ENCODE data around the gene ERBB4. TPM values are rescaled to one million over a fixed set of nuclear protein-coding genes. Genes with fewer than 3 reads are reported as not detected.

Gene ERBB4
- total RNA-seq, 1 donor from 2014 or later = 1.2 TPM

GRCh38 chr2:211996857-211997256 is 541.7 kb downstream of the ERBB4 start:
- FAIRE-seq (no peak), DNase-seq (ENCODE audit: low read depth) (no peak)
- H3K4me1 Mint-ChIP-seq (ENCODE audit: low read depth, unreplicated experiment) = no peaks in the 10 kb centered on the region
- Histone ChIP-seq H3K36me3 (ENCODE audit: insufficient read depth, low read length) (no peaks in the 10 kb centered on the region), H3K27ac (ENCODE audit: low read depth, low read length) (no peak overlapping the region), H3K4me3 (ENCODE audit: insufficient read depth, low read depth, low read length) (no peak overlapping the region), H3K4me1 (ENCODE audit: insufficient read depth, low read length) (no peaks in the 10 kb centered on the region), H3K9ac (ENCODE audit: low read length) (no peak overlapping the region), H4K20me1 (ENCODE audit: insufficient read depth, low read length) (no peaks in the 10 kb centered on the region), H3K9me3 (ENCODE audit: insufficient read depth, low read depth, low read length) (no peaks in the 10 kb centered on the region), H2AFZ (ENCODE audit: low read depth, low read length) (no peak overlapping the region), H3K4me2 (ENCODE audit: low read length) (no peak overlapping the region), H3K27me3 (ENCODE audit: insufficient read depth, low read length) (no peaks in the 10 kb centered on the region), H3K79me2 (ENCODE audit: insufficient read depth, low read length) (no peaks in the 10 kb centered on the region)
- no peaks in the 10 kb centered on the region for H3K27me3 Mint-ChIP-seq (ENCODE audit: low read depth, unreplicated experiment)
- no peaks in the 10 kb centered on the region for H3K36me3 Mint-ChIP-seq (ENCODE audit: low read depth, unreplicated experiment)
- H3K9me3 Mint-ChIP-seq (ENCODE audit: unreplicated experiment) = no peaks in the 10 kb centered on the region
- H3K27ac Mint-ChIP-seq (ENCODE audit: unreplicated experiment) = no peak overlapping the region
- no peak for TF ChIP-seq EZH2 (IDR thresholded peaks at IDR 0.05; ENCODE audit: insufficient read depth, low read length)
- H3K4me3 Mint-ChIP-seq (ENCODE audit: unreplicated experiment) = no peak overlapping the region

DNA sequence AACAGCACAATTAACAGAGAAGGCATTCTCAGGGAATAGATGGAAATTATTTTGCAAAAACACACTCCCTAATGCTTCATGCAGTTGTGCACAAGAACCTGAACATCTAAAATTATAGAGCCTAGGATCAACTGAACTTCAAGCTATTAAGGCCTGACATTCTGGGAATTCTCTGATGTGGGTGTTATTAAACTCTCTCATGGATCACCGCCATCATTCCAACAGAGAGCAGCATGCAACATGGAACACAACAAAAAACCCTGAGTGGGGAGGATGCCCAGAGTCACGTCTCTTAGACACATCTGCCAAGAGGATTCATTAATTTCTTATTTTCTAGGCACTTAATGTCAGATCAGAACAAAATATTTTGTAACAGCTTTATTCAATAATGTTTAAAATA is 543.8 kb downstream of the ERBB4 start:
- H3K4me3 Mint-ChIP-seq (ENCODE audit: unreplicated experiment) = no peak overlapping the region
- Histone ChIP-seq H2AFZ (ENCODE audit: low read depth, low read length) (no peak overlapping the region), H3K27ac (ENCODE audit: low read depth, low read length) (no peak overlapping the region), H3K9ac (ENCODE audit: low read length) (no peak overlapping the region), H3K4me1 (ENCODE audit: insufficient read depth, low read length) (no peaks in the 10 kb centered on the region), H3K36me3 (ENCODE audit: insufficient read depth, low read length) (no peaks in the 10 kb centered on the region), H3K9me3 (ENCODE audit: insufficient read depth, low read depth, low read length) (no peaks in the 10 kb centered on the region), H4K20me1 (ENCODE audit: insufficient read depth, low read length) (no peaks in the 10 kb centered on the region), H3K79me2 (ENCODE audit: insufficient read depth, low read length) (no peaks in the 10 kb centered on the region), H3K27me3 (ENCODE audit: insufficient read depth, low read length) (no peaks in the 10 kb centered on the region), H3K4me3 (ENCODE audit: insufficient read depth, low read depth, low read length) (no peak overlapping the region), H3K4me2 (ENCODE audit: low read length) (no peak overlapping the region)
- H3K4me1 Mint-ChIP-seq (ENCODE audit: low read depth, unreplicated experiment) = no peaks in the 10 kb centered on the region
- no peak for TF ChIP-seq EZH2 (IDR thresholded peaks at IDR 0.05; ENCODE audit: insufficient read depth, low read length)
- TF ChIP-seq, protein P1, sequence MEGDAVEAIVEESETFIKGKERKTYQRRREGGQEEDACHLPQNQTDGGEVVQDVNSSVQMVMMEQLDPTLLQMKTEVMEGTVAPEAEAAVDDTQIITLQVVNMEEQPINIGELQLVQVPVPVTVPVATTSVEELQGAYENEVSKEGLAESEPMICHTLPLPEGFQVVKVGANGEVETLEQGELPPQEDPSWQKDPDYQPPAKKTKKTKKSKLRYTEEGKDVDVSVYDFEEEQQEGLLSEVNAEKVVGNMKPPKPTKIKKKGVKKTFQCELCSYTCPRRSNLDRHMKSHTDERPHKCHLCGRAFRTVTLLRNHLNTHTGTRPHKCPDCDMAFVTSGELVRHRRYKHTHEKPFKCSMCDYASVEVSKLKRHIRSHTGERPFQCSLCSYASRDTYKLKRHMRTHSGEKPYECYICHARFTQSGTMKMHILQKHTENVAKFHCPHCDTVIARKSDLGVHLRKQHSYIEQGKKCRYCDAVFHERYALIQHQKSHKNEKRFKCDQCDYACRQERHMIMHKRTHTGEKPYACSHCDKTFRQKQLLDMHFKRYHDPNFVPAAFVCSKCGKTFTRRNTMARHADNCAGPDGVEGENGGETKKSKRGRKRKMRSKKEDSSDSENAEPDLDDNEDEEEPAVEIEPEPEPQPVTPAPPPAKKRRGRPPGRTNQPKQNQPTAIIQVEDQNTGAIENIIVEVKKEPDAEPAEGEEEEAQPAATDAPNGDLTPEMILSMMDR (IDR thresholded peaks at IDR 0.05; ENCODE audit: insufficient read depth, low read depth, low read length) = no peak
- DNase-seq (ENCODE audit: low read depth) (no peak), FAIRE-seq (no peak)
- H3K9me3 Mint-ChIP-seq (ENCODE audit: unreplicated experiment) = no peaks in the 10 kb centered on the region
- no peak overlapping the region for H3K27ac Mint-ChIP-seq (ENCODE audit: unreplicated experiment)
- no peaks in the 10 kb centered on the region for H3K27me3 Mint-ChIP-seq (ENCODE audit: low read depth, unreplicated experiment)
- no peaks in the 10 kb centered on the region for H3K36me3 Mint-ChIP-seq (ENCODE audit: low read depth, unreplicated experiment)

GRCh38 chr2:211990335-211990734 is 548.3 kb downstream of the ERBB4 start:
- Mint-ChIP-seq H3K4me1 (ENCODE audit: low read depth, unreplicated experiment) (no peaks in the 10 kb centered on the region), H3K36me3 (ENCODE audit: low read depth, unreplicated experiment) (no peaks in the 10 kb centered on the region), H3K27ac (ENCODE audit: unreplicated experiment) (no peak overlapping the region), H3K9me3 (ENCODE audit: unreplicated experiment) (no peaks in the 10 kb centered on the region), H3K4me3 (ENCODE audit: unreplicated experiment) (no peak overlapping the region), H3K27me3 (ENCODE audit: low read depth, unreplicated experiment) (no peaks in the 10 kb centered on the region)
- H2AFZ ChIP-seq (ENCODE audit: low read depth, low read length) = no peak overlapping the region
- no peaks in the 10 kb centered on the region for H3K36me3 ChIP-seq (ENCODE audit: insufficient read depth, low read length)
- no peak for TF ChIP-seq EZH2 (IDR thresholded peaks at IDR 0.05; ENCODE audit: insufficient read depth, low read length)
- TF ChIP-seq, protein P1 (IDR thresholded peaks at IDR 0.05; ENCODE audit: insufficient read depth, low read depth, low read length) = no peak
- DNase-seq (ENCODE audit: low read depth) = no peak
- H3K27ac ChIP-seq (ENCODE audit: low read depth, low read length) = no peak overlapping the region
- FAIRE-seq = no peak
- H3K79me2 ChIP-seq (ENCODE audit: insufficient read depth, low read length) = no peaks in the 10 kb centered on the region
- no peaks in the 10 kb centered on the region for H3K4me1 ChIP-seq (ENCODE audit: insufficient read depth, low read length)
- no peak overlapping the region for H3K4me2 ChIP-seq (ENCODE audit: low read length)
- no peak overlapping the region for H3K4me3 ChIP-seq (ENCODE audit: insufficient read depth, low read depth, low read length)
- no peaks in the 10 kb centered on the region for H3K27me3 ChIP-seq (ENCODE audit: insufficient read depth, low read length)
- H3K9me3 ChIP-seq (ENCODE audit: insufficient read depth, low read depth, low read length) = no peaks in the 10 kb centered on the region
- H3K9ac ChIP-seq (ENCODE audit: low read length) = no peak overlapping the region
- H4K20me1 ChIP-seq (ENCODE audit: insufficient read depth, low read length) = no peaks in the 10 kb centered on the region

Data from astrocyte (in vitro differentiated cells and primary cell).